GM12878 (cell line): ENCODE results near the gene KRTAP4-6. TPM values are rescaled to one million over a fixed set of nuclear protein-coding genes. Genes with fewer than 3 reads are reported as not detected.

ENCODE experiments used
- ATAC-seq: fragments of 200-7000 bp; cut with Tn5 transposase; 3 replicates; pipeline ENCODE4 v1.9.1; 2020; ENCODE audit warnings: mild to moderate bottlenecking, moderate library complexity
- BruUV-seq: library from RNA; stranded (reverse); fragments of 400-500 nt; replicated peaks from 2 replicates; lab custom pipeline; 2021; lab: Mats Ljungman, UMichigan
- CTCF ChIA-PET: fragments of 300-600 bp; sonication (Branson Sonifier 250); formaldehyde crosslinking; extraction: SDS; loops from one replicate; lab custom pipeline; 2021; ENCODE audit warnings: inconsistent platforms; lab: Yijun Ruan, JAX
- POLR2A ChIA-PET: fragments of 350-600 bp; formaldehyde crosslinking; extraction: SDS; loops from one replicate; lab custom pipeline; 2021; ENCODE audit warnings: inconsistent platforms; lab: Charles Lee
- RAD21 ChIA-PET: fragments of 300-600 bp; sonication (Branson Sonifier 250); formaldehyde crosslinking; loops from one replicate; lab custom pipeline; 2023; ENCODE audit warnings: antibody characterized with exemption; ENCODE audit not compliant: unreplicated experiment; lab: Charles Lee
- SMC1A ChIA-PET: fragments of 300-600 bp; sonication (Branson Sonifier 250); formaldehyde crosslinking; loops from one replicate; lab custom pipeline; 2023; ENCODE audit not compliant: unreplicated experiment, uncharacterized antibody; lab: Charles Lee
- DNase-seq: peaks from one replicate; pipeline ENCODE4 v3.0.0-alpha.2; 2011; ENCODE audit warnings: low read depth, low spot score
- FAIRE-seq: peaks from 3 replicates; lab custom pipeline; 2011; peaks lifted over from hg19 to GRCh38; lab: Jason Lieb, UNC
- H2AFZ ChIP-seq: 2 replicates; pipeline ENCODE4 v1.6.0; 2011; ENCODE audit warnings: low read depth, low read length, control low read depth; ENCODE audit not compliant: control insufficient read depth
- H3K27ac ChIP-seq: 2 replicates; pipeline ENCODE4 v1.5.1; 2011; ENCODE audit warnings: control low read depth; ENCODE audit not compliant: control insufficient read depth, insufficient read depth
- H3K27me3 ChIP-seq, 2 experiments: replicated peaks in 1 of 2; 2 replicates each; pipeline versions ENCODE4 v1.6.0 to v1.6.1; 2011; ENCODE audit warnings: low read length in 1 of 2; ENCODE audit not compliant: control insufficient read depth in 2 of 2, insufficient read depth in 2 of 2
- H3K36me3 ChIP-seq, 2 experiments: 2 replicates each; pipeline ENCODE4 v1.5.1; 2011; ENCODE audit warnings: low read length in 1 of 2; ENCODE audit not compliant: control insufficient read depth in 2 of 2, insufficient read depth in 2 of 2
- H3K4me1 ChIP-seq: 2 replicates; pipeline ENCODE4 v1.6.1; 2011; ENCODE audit warnings: mild to moderate bottlenecking, low read length, moderate library complexity, mixed read lengths; ENCODE audit not compliant: control insufficient read depth, insufficient read depth
- H3K4me2 ChIP-seq: 2 replicates; pipeline ENCODE4 v1.6.0; 2011; ENCODE audit warnings: control low read depth; ENCODE audit not compliant: control insufficient read depth, insufficient read depth
- H3K4me3 ChIP-seq: fragments of 200-600 bp; sonication (generic); 2 replicates; pipeline ENCODE4 v1.5.1; 2016
- H3K79me2 ChIP-seq: 2 replicates; pipeline ENCODE4 v1.6.0; 2011; ENCODE audit warnings: low read length; ENCODE audit not compliant: control insufficient read depth, insufficient read depth
- H3K9ac ChIP-seq: 2 replicates; pipeline ENCODE4 v1.8.0; 2011; ENCODE audit warnings: low read length, control low read depth, mixed read lengths; ENCODE audit not compliant: control insufficient read depth, insufficient read depth
- H3K9me3 ChIP-seq: replicated peaks from 3 replicates; pipeline ENCODE4 v1.5.1; 2011; ENCODE audit warnings: mild to moderate bottlenecking, low read length; ENCODE audit not compliant: control insufficient read depth, insufficient read depth
- H4K20me1 ChIP-seq: 2 replicates; pipeline ENCODE4 v1.6.0; 2011; ENCODE audit not compliant: control insufficient read depth, insufficient read depth
- ATF7 ChIP-seq: fragments of 450-650 bp; IDR thresholded peaks from 2 replicates; pipeline ENCODE4 v1.6.1; 2016; ENCODE audit warnings: low read depth, mild to moderate bottlenecking
- CTCF ChIP-seq, 3 experiments: IDR thresholded peaks in 2 of 3; conservative IDR thresholded peaks in 1 of 3; 2 replicates each; pipeline ENCODE4 v1.5.1; 2011; ENCODE audit warnings: low read depth in 3 of 3, low read length in 3 of 3, mild to moderate bottlenecking in 3 of 3, control low read depth in 2 of 3, moderate library complexity in 2 of 3, inconsistent platforms in 1 of 3, mixed read lengths in 1 of 3; ENCODE audit not compliant: control insufficient read depth in 2 of 3, insufficient read depth in 1 of 3; ENCODE audit errors: extremely low read depth in 1 of 3
- ETV6 ChIP-seq, 2 experiments: fragments of 450-650 bp in 1 of 2; IDR thresholded peaks in 1 of 2; conservative IDR thresholded peaks in 1 of 2; 2 replicates each; pipeline ENCODE4 v1.6.1; 2014; ENCODE audit warnings: antibody characterized with exemption in 1 of 2, borderline replicate concordance in 1 of 2, low read depth in 1 of 2, mild to moderate bottlenecking in 1 of 2, moderate library complexity in 1 of 2
- FOS ChIP-seq: IDR thresholded peaks from 3 replicates; pipeline ENCODE4 v1.6.1; 2011; ENCODE audit warnings: borderline replicate concordance; ENCODE audit not compliant: insufficient read length; ENCODE audit errors: extremely low read depth
- HCFC1 ChIP-seq: fragments of 150-350 bp; IDR thresholded peaks from 2 replicates; pipeline ENCODE4 v1.6.1; 2014; ENCODE audit warnings: low read length
- HSF1 ChIP-seq: fragments of 150-350 bp; IDR thresholded peaks from 2 replicates; pipeline ENCODE4 v1.6.1; 2014; ENCODE audit warnings: mild to moderate bottlenecking, low read depth, low read length
- JUND ChIP-seq: IDR thresholded peaks from 2 replicates; pipeline ENCODE4 v1.6.1; 2012; ENCODE audit warnings: low read depth, mild to moderate bottlenecking, low read length, improper control_type of control experiment, moderate library complexity
- NR2C1 ChIP-seq: fragments of 450-650 bp; IDR thresholded peaks from 2 replicates; pipeline ENCODE4 v1.6.1; 2017; ENCODE audit warnings: antibody characterized with exemption, mild to moderate bottlenecking, moderate library complexity
- PML ChIP-seq: IDR thresholded peaks from 2 replicates; pipeline ENCODE4 v1.6.1; 2012; ENCODE audit warnings: low read length, inconsistent platforms
- RAD51 ChIP-seq: fragments of 450-650 bp; IDR thresholded peaks from 2 replicates; pipeline ENCODE4 v1.6.1; 2016; ENCODE audit warnings: moderate library complexity, mild to moderate bottlenecking, inconsistent platforms
- SRF ChIP-seq, 2 experiments: IDR thresholded peaks; 2 replicates each; pipeline ENCODE4 v1.6.1; 2011; ENCODE audit warnings: low read depth in 2 of 2, low read length in 2 of 2, mild to moderate bottlenecking in 1 of 2, moderate library complexity in 1 of 2
- WGBS: methylation state at CpG from one replicate; pipeline ENCODE4 v1.1.6; 2016; ENCODE audit warnings: low lambda C conversion rate; ENCODE audit not compliant: insufficient replicate concordance, insufficient coverage; ENCODE audit errors: missing lambda C conversion rate; 5-methylcytosine and 5-hydroxymethylcytosine counted together
- in situ Hi-C: fragments of 300-500 bp; cut with MboI; formaldehyde crosslinking; loops from 9 replicates; pipeline ENCODE4 v1.14.3; 2018; ENCODE audit warnings: mixed read lengths
- intact Hi-C: fragments of 100-400 bp; cut with micrococcal nuclease; formaldehyde crosslinking; loops from one replicate; pipeline ENCODE4 v1.14.2; 2022; ENCODE audit not compliant: unreplicated experiment
- polyA plus RNA-seq, 11 experiments: library from polyadenylated mRNA; depleted of rRNA in 4 of 11; unstranded in 6 of 11; stranded (reverse) in 5 of 11; fragments of >200 nt; fragmentation: Nextera tagmentation in 4 of 11; fragmentation: Illumina TruSeq in 1 of 11; extraction: Ambion mirVana in 4 of 11; extraction: Trizol in 1 of 11; gene quantifications; 1 replicate in 1 of 11; 2 replicates in 10 of 11; pipeline versions ENCODE4 v1.2.1 to v1.2.3, GENCODE V29; 2011 to 2016; ENCODE audit warnings: inconsistent platforms in 2 of 11, missing spikeins in 2 of 11, low read depth in 1 of 11
- total RNA-seq, 4 experiments: library from RNA; depleted of rRNA in 3 of 4; stranded (reverse); fragments of >200 nt in 3 of 4; fragmentation: Illumina TruSeq in 1 of 4; extraction: Trizol in 1 of 4; gene quantifications; 2 replicates each; pipeline versions ENCODE4 v1.2.1 to v1.2.3, GENCODE V29; 2013 to 2021
- TF ChIP-seq, protein P1 (sequence below): fragments of 450-650 bp; IDR thresholded peaks from 2 replicates; pipeline ENCODE4 v1.6.1; 2017; ENCODE audit warnings: antibody characterized with exemption, mild to moderate bottlenecking, moderate library complexity
- TF ChIP-seq, protein P2 (sequence below): IDR thresholded peaks from 2 replicates; pipeline ENCODE4 v1.6.1; 2012; ENCODE audit warnings: improper control_type of control experiment, low read depth, low read length; ENCODE audit not compliant: insufficient replicate concordance

KRTAP4-6 gene
- total and polyA plus RNA-seq, 10 of the 15 experiments (the other 5 are each of a cell fraction or from before 2014, with no cell fraction given), result not detected

DNA sequence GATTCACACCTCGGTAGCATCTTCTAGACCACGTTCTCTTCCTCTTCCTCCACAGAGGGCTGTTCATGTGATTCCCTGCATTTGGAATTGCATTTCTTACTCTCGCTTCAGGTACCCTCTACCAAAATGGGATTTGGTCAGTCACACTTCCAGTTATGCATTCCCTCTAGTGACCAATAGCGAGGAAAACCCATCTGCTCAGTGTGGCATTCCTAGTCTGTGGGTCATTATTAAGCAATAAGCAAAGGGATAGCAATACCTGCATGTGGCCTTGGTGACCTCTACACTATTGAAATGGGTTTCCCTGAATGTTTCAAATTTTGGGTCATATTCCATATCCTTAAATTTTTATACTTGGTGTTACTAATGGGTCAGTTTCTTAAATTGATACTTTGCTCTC, 9.7 kb upstream of the KRTAP4-6 start:
- in situ Hi-C loops, result no loop called here
- CTCF ChIA-PET, result no interaction called here
- 12% methylated on average over 4 of the region's 4 CpGs for WGBS
- BruUV-seq, result no TSS peak
- H3K9me3 ChIP-seq, result no peaks in the 10 kb centered on the region
- POLR2A ChIA-PET, result interaction anchor here (0.5 kb wide), 1 partner anchor 1707 kb away, joined by 3 read pairs; no protein-coding TSS in a partner anchor
- intact Hi-C loops, result no loop called here
- ATAC-seq, result no peak
- H3K4me1 ChIP-seq, result no peaks in the 10 kb centered on the region
- no peaks in the 10 kb centered on the region for H3K79me2 ChIP-seq
- no peak for FAIRE-seq
- no peaks in the 10 kb centered on the region for H3K36me3 ChIP-seq
- no peak overlapping the region for H3K4me3 ChIP-seq
- DNase-seq, result no peak
- no peak overlapping the region for H3K9ac ChIP-seq
- H3K4me2 ChIP-seq, result no peak overlapping the region
- no peaks in the 10 kb centered on the region for H4K20me1 ChIP-seq
- H2AFZ ChIP-seq, result no peak overlapping the region
- SMC1A ChIA-PET, result no interaction called here
- H3K27me3 ChIP-seq, result no peaks in the 10 kb centered on the region
- RAD21 ChIA-PET, result no interaction called here
- H3K27ac ChIP-seq, result no peak overlapping the region
- TF ChIP-seq PML (no peak), JUND (no peak), ATF7 (no peak), HSF1 (no peak), NR2C1 (no peak), FOS (no peak), CTCF (IDR thresholded peaks at IDR 0.05 in 2 of 3, conservative IDR thresholded peaks at IDR 0.05 in 1 of 3; ENCODE audit: control insufficient read depth in 2 of 3, extremely low read depth in 1 of 3, insufficient read depth in 1 of 3, low read depth in 3 of 3, low read length in 3 of 3) (no peak), HCFC1 (no peak), ETV6 (conservative IDR thresholded peaks at IDR 0.05 in 1 of 2, IDR thresholded peaks at IDR 0.05 in 1 of 2; ENCODE audit: borderline replicate concordance in 1 of 2, low read depth in 1 of 2) (no peak), SRF (IDR thresholded peaks at IDR 0.05; ENCODE audit: low read depth in 2 of 2, low read length in 2 of 2) (no peak), RAD51 (no peak)
- TF ChIP-seq, protein P1, sequence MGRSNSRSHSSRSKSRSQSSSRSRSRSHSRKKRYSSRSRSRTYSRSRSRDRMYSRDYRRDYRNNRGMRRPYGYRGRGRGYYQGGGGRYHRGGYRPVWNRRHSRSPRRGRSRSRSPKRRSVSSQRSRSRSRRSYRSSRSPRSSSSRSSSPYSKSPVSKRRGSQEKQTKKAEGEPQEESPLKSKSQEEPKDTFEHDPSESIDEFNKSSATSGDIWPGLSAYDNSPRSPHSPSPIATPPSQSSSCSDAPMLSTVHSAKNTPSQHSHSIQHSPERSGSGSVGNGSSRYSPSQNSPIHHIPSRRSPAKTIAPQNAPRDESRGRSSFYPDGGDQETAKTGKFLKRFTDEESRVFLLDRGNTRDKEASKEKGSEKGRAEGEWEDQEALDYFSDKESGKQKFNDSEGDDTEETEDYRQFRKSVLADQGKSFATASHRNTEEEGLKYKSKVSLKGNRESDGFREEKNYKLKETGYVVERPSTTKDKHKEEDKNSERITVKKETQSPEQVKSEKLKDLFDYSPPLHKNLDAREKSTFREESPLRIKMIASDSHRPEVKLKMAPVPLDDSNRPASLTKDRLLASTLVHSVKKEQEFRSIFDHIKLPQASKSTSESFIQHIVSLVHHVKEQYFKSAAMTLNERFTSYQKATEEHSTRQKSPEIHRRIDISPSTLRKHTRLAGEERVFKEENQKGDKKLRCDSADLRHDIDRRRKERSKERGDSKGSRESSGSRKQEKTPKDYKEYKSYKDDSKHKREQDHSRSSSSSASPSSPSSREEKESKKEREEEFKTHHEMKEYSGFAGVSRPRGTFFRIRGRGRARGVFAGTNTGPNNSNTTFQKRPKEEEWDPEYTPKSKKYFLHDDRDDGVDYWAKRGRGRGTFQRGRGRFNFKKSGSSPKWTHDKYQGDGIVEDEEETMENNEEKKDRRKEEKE, result no peak
- TF ChIP-seq, protein P2, sequence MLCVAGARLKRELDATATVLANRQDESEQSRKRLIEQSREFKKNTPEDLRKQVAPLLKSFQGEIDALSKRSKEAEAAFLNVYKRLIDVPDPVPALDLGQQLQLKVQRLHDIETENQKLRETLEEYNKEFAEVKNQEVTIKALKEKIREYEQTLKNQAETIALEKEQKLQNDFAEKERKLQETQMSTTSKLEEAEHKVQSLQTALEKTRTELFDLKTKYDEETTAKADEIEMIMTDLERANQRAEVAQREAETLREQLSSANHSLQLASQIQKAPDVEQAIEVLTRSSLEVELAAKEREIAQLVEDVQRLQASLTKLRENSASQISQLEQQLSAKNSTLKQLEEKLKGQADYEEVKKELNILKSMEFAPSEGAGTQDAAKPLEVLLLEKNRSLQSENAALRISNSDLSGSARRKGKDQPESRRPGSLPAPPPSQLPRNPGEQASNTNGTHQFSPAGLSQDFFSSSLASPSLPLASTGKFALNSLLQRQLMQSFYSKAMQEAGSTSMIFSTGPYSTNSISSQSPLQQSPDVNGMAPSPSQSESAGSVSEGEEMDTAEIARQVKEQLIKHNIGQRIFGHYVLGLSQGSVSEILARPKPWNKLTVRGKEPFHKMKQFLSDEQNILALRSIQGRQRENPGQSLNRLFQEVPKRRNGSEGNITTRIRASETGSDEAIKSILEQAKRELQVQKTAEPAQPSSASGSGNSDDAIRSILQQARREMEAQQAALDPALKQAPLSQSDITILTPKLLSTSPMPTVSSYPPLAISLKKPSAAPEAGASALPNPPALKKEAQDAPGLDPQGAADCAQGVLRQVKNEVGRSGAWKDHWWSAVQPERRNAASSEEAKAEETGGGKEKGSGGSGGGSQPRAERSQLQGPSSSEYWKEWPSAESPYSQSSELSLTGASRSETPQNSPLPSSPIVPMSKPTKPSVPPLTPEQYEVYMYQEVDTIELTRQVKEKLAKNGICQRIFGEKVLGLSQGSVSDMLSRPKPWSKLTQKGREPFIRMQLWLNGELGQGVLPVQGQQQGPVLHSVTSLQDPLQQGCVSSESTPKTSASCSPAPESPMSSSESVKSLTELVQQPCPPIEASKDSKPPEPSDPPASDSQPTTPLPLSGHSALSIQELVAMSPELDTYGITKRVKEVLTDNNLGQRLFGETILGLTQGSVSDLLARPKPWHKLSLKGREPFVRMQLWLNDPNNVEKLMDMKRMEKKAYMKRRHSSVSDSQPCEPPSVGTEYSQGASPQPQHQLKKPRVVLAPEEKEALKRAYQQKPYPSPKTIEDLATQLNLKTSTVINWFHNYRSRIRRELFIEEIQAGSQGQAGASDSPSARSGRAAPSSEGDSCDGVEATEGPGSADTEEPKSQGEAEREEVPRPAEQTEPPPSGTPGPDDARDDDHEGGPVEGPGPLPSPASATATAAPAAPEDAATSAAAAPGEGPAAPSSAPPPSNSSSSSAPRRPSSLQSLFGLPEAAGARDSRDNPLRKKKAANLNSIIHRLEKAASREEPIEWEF, result no peak
